Activated naive CD4-positive, alpha-beta T cell treated with anti-CD3 and anti-CD28 coated beads, Interleukin-2, amount 50 U/mL, for 72 hours (primary cell): ENCODE measurements around the gene TARBP2. TPM values are rescaled to one million over a fixed set of nuclear protein-coding genes. Genes with fewer than 3 reads are reported as not detected.

Experiments
- ATAC-seq, 2 donors: fragments of 150-1000 bp; cut with Tn5 transposase; 2 replicates each; pipeline ENCODE4 v1.10.0; 2021; ENCODE audit warnings: mild to moderate bottlenecking in 2 of 2, moderate library complexity in 2 of 2
- DNase-seq, 2 donors: peaks; one replicate each; pipeline ENCODE4 v3.0.0; 2021 to 2022; ENCODE audit warnings: low spot score in 2 of 2
- H3K27ac Mint-ChIP-seq, 2 donors: one replicate each; pipeline ENCODE4 v1.8.0; 2022; ENCODE audit warnings: mild to moderate bottlenecking in 2 of 2, mixed read lengths in 2 of 2
- H3K36me3 Mint-ChIP-seq, 2 donors: one replicate each; pipeline ENCODE4 v1.8.0; 2022; ENCODE audit warnings: mixed read lengths in 2 of 2
- H3K9me3 Mint-ChIP-seq, 2 donors: one replicate each; pipeline ENCODE4 v1.8.0; 2022; ENCODE audit warnings: mixed read lengths in 2 of 2
- total RNA-seq, 2 donors: library from RNA; stranded (reverse); gene quantifications; one replicate each; pipeline ENCODE4 v1.2.3, GENCODE V29; 2022

Gene TARBP2, protein sequence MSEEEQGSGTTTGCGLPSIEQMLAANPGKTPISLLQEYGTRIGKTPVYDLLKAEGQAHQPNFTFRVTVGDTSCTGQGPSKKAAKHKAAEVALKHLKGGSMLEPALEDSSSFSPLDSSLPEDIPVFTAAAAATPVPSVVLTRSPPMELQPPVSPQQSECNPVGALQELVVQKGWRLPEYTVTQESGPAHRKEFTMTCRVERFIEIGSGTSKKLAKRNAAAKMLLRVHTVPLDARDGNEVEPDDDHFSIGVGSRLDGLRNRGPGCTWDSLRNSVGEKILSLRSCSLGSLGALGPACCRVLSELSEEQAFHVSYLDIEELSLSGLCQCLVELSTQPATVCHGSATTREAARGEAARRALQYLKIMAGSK
- 10 to 100 TPM; 29.9 to 30.4 TPM for total RNA-seq

DNA sequence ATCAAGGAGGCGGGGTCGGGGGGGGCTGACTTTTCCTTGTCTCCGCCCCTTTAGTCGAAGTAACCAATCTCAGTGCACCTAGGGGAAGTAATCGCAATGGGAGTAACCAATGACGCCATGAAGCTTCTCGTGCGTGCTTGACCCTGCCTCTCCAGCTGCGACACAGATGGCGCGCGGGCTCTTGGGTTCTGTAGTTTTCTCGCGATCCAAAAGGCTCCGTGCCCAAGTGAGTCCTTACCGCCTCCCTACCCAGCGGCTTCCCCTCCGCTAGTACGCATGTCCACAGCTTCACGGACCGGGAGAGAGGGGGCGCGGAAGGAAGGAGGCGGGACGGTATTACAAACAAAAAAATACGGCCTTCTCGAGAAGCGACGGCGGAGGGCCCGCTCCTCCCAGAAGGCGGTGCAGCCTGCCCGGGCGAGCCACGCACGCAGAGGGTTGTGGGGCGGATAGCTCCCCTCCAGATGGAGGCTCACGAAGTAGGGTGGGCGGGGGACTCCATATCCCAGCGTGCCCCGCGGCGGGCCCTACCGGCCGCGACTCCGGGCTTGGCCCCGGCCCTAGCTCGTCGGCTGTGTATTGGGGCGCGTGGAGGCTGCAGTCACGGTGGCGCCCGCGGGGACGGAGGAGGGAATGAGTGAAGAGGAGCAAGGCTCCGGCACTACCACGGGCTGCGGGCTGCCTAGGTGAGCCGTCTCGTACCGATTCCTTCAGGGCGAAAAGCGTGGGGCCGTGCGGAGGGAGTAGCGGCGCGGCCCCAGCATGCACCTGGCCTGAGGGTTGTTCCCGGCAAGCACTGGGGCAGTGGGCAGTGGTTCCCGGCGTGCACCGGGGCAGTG, at the start of gene TARBP2:
TSS of gene TARBP2 (plus strand) at position 508 of the 839 bp plus-strand sequence. CDS start at position 634, 126 bp downstream.
- DNase-seq (peak; percentile 89 to 97), ATAC-seq (peak; percentile 84 to 88)
- Mint-ChIP-seq H3K9me3 (no peaks in the 10 kb centered on the region), H3K36me3 (no peaks in the 10 kb centered on the region), H3K27ac (peak within 1 kb of the TSS; percentile 92 to 97)

DNA sequence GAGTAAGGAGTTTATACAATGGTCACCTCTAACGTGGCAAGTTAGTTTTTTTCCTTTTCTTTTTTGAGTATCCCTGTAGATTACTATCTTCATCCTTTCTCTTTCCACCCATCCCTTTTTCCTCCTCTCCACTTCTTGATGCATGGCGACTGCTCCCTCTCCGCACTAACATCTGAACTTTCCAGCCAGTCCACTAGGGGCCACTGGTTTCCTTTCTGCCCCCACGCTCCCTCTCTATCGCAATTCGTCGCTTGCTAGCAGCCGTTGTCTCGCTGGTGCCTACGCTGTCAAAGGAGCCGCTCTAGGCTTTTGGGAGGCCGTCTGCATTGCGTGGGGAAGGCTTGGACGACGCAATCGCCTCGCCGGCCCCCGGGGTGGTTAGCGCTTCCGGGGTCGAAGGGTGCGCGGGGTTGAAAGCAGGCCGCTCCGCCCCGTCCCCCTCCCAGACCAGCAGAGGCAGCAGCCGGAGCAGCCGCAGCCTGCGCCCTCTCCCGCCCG, 49.4 kb upstream of the TARBP2 start, which contains the start of gene PCBP2:
TSS of gene PCBP2 (plus strand) at position 442 of the 498 bp plus-strand sequence. CDS start 2,699 bp downstream, outside the sequence.
- peak within 1 kb of the TSS; percentile 94 to 98 for H3K27ac Mint-ChIP-seq
- peak; percentile 96 to 98 for ATAC-seq
- DNase-seq: peak; percentile 94 to 96
- no peaks in the 10 kb centered on the region for H3K9me3 Mint-ChIP-seq
- H3K36me3 Mint-ChIP-seq: peaks cover 32 to 52% of the 10 kb centered on the region in 2 donors

DNA sequence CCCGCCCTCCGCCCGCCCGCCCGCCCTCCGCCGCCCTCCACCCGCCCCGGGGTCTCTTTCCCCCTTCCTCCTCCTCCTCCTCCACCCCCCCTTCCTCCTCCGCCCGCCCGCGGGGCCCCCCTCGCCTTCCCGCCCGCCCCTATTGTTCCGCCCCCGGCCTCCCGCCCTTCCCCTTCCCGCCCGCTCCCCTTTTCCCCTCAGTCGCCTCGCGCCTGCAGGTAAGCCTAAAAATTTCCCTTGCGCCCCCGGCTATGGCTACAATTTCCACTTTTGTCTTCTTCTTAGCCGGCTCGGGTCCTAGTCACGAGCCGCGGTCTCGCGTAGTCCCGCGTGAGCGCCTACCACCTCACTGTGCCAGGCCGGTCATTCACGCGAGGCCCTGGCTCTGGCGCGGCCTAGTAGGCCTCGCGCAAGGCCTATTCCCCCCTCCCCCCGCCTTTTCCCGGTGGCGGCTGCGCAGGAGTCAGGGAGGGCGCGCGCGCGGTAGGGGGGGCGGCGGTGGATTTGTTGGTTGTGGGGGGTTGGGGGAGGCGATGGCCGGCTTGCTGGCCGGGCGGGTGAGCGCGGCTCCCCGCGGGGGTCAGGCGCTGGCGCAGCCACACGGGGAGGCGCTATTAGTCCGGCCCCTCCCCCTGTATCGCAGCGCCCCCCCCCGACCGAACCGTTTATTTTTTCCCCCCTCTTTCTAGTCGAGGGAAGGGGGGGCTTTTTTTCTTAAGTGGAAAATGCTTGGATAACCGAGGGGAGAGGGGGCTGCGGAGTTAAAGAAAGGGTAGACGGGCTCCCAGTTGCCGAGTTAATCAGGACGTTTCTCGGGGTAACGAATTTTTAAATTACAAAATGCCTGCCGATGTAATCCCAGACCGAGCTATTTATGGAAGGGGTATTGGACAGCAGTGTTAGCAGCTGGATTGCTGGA, 48.7 kb upstream of the TARBP2 start:
- Mint-ChIP-seq H3K9me3 (no peaks in the 10 kb centered on the region), H3K36me3 (peaks cover 32 to 54% of the 10 kb centered on the region in 2 donors), H3K27ac (peak overlapping the region; percentile 94 to 98)
- peak; percentile 29 to 48 for ATAC-seq
- peak; percentile 69 to 76 for DNase-seq

DNA sequence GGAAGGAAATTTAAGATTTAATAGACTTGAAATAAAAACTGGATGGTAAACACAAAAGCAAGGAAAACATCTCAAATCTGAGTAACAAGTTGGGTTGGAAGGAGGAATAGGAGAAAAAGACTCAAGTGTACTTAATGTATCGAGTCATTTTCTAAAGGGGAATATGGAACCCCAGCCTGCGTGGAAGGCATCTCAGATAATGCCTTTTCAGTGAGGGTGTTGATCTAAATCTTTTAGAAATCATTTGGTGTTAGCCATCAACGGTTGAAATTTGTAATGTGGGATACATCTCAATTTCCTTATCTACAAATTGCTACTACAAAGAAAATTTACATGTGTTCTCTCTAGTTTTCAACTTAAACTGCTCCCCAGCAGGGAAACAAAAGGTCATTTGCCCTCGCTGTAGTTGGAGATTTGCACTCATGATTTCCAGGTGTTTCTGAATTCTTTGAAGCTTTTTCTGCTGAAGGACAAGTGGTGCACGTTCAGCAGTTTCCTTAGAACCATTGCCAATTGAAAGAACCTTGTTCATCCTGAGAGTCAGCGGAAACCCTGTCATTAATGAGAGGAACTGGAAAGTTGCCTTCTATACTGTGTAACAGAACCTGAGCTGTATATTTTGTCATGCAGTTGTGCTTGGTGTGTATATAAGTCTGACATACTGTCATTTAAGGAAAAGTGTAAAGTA, 47.0 kb upstream of the TARBP2 start:
- Mint-ChIP-seq H3K9me3 (no peaks in the 10 kb centered on the region), H3K27ac (peak overlapping the region; percentile 94 to 98), H3K36me3 (peaks cover 32 to 53% of the 10 kb centered on the region in 2 donors)
- ATAC-seq (no peak), DNase-seq (no peak)

DNA sequence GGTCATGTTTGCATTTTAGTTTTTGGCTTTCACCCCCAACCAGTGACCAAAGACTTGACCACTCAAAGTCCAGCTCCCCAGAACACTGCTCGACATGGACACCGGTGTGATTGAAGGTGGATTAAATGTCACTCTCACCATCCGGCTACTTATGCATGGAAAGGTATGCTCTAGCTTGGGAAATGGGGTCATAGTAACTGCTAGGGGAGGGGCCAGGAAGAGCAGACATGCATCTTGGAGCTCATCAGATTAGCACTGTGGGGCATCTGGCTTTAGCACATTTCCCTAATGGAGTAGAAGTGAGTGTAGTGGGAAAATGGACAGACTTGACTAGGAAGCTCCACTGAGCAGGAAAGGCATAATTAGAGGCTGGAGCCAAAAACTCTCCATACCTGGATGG, 46.4 kb upstream of the TARBP2 start:
- Mint-ChIP-seq H3K9me3 (no peaks in the 10 kb centered on the region), H3K27ac (peak overlapping the region; percentile 94 to 98), H3K36me3 (peaks cover 33 to 59% of the 10 kb centered on the region in 2 donors)
- no peak for ATAC-seq
- no peak for DNase-seq

DNA sequence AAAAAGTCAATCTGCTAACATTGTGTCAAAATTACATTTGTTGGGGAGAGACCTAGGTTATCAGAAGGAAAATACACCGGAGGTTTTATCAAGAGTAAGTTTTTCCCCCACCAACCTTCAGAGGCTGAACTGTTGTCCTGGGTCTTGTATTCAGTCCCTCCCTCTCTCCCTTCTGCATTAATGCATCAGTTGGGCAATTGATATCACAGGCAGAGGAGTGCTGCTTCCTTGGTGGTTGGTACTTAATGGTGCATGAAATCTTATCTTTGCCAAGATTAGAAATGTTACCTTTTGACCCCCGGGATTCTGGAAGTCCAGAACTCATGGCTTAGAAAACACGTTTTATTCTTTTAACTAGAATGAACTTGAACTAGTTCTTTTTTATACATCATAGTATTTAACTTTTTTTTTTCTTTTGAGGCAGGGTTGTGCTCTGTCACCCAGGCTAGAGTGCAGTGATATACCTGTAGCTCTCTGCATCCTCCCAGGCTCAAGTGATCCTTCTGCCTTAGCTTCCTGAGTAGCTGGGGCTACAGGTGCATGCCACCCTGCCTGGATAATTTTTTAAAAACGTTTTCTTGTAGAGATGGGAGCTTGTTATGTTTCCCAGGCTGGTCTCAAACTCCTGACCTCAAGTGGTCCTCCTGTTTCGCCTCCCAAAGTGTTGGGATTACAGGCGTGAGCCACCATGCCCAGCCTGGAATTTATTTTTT, 44.3 kb upstream of the TARBP2 start:
- no peak for ATAC-seq
- Mint-ChIP-seq H3K36me3 (peaks cover 44 to 76% of the 10 kb centered on the region in 2 donors), H3K9me3 (no peaks in the 10 kb centered on the region), H3K27ac (peak overlapping the region in 1 of 2 donors; percentile 87)
- DNase-seq: no peak

DNA sequence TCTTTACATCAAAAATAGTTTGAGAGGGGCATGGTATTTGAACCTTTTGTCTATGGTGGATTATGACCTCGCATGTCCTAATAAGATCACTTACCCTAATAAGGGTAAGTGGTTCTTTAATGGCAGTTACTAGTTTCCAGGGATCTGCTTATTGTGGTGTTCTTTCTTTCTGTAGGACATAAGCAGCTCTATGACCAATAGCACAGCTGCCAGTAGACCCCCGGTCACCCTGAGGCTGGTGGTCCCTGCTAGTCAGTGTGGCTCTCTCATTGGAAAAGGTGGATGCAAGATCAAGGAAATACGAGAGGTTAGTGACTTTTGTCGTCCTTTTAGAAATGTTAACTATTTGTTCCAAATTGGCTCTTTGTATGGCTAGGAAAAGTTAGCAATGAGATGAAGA, 42.0 kb upstream of the TARBP2 start:
- H3K27ac Mint-ChIP-seq: peak overlapping the region in 1 of 2 donors; percentile 97
- H3K9me3 Mint-ChIP-seq: no peaks in the 10 kb centered on the region
- ATAC-seq (no peak), DNase-seq (no peak)
- H3K36me3 Mint-ChIP-seq: peaks cover 44 to 77% of the 10 kb centered on the region in 2 donors

DNA sequence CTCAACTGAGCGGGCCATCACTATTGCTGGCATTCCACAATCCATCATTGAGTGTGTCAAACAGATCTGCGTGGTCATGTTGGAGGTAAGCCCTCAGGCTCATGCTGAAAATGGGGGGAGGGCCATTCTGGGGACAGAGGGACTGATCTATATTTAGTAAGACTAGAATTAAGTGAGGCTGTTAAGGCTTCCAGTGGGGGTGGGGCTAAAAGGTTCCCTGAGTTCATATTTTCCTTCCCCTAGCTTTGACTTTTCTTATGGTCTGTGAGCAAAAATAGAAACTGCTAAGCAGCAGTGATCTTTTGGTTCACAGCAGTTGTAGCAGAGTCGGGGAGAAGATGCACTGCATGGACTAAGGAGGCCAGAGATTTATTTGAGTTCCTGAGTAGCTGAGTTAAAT, 40.0 kb upstream of the TARBP2 start:
- ATAC-seq: no peak
- DNase-seq: no peak
- H3K36me3 Mint-ChIP-seq: peaks cover 34 to 62% of the 10 kb centered on the region in 2 donors
- H3K27ac Mint-ChIP-seq: peak overlapping the region in 1 of 2 donors; percentile 88
- H3K9me3 Mint-ChIP-seq: no peaks in the 10 kb centered on the region

DNA sequence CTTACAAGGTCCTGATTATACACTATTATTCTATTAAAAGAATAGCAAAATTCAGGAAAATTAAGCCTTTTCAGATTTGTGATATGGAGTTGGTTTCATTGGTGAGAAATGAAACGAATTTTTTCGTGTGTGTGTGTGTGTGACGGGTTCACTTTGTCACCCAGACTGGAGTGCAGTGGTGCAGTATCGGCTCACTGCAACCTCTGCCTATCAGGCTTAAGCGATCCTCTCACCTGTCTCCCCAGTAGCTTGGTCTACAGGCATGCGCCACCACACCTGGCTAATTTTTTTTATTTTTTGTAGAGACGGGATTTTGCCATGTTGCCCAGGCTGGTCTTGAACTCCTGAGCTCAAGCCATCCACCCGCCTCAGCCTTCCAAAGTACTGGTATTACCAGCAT, 39.5 kb upstream of the TARBP2 start:
- H3K27ac Mint-ChIP-seq: peak overlapping the region in 1 of 2 donors; percentile 23
- ATAC-seq: no peak
- no peaks in the 10 kb centered on the region for H3K9me3 Mint-ChIP-seq
- peaks cover 35 to 64% of the 10 kb centered on the region in 2 donors for H3K36me3 Mint-ChIP-seq
- DNase-seq: no peak

DNA sequence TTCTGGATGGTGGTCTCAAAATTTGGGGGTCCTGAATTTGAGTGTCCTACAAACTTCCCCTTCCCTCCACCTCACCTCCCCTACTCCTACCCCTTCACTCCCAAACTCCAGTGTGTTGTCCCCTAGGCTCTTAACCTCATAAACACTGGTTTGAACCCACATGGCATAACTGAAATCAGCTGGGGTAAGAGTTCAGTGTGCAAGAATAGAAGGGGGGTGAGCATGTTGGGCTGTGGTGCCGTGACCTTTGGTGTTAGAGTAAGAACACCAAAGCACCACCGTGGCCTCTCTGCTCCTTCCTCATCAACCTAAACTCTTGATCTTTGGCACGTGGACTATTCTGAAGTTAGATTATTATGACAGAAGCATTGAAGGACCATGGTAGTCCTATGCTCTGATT, 38.1 kb upstream of the TARBP2 start:
- peaks cover 41 to 72% of the 10 kb centered on the region in 2 donors for H3K36me3 Mint-ChIP-seq
- H3K27ac Mint-ChIP-seq: no peak overlapping the region
- DNase-seq (no peak), ATAC-seq (peak in 1 of 2 donors; percentile 4)
- H3K9me3 Mint-ChIP-seq: no peaks in the 10 kb centered on the region

DNA sequence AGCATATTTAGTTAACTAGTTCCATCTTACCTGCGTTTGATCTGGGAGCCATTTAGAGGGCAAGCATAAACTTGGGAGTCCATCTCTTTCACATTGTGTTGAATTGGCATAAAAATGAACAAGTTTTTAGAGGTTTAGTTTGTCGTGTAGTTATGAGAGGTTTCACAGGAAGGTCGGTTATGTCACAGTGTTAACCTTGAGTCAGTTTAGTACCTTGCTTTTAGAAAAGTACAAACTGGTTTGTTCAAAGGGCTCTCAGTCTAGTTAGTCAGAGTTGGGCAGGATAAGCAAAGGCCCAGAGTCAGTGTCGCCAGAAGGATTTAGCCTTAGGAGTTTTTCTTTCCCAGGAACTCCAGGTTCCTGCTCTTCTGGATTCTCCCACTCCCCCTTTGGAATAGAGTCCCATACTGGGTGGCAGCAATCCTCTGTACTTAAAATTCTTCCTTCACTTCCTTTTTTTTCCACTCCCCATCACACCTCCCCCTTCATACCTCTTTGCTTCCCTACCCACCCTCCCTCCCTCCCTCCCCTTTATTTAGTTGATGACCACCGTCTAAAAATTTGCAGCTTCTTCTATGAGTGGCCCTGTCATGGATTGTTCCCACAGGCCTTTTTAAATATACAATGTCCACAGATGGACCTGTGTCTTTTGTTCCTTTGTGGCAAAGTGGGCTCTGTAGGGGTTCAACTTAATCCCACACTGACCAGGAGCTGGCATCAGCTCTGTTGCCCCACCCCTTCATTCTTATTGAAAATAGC, 37.1 kb upstream of the TARBP2 start:
- ATAC-seq (peak in 1 of 2 donors; percentile 25), DNase-seq (no peak)
- peak overlapping the region in 1 of 2 donors; percentile 73 for H3K27ac Mint-ChIP-seq
- peaks cover 41 to 72% of the 10 kb centered on the region in 2 donors for H3K36me3 Mint-ChIP-seq
- H3K9me3 Mint-ChIP-seq: no peaks in the 10 kb centered on the region

DNA sequence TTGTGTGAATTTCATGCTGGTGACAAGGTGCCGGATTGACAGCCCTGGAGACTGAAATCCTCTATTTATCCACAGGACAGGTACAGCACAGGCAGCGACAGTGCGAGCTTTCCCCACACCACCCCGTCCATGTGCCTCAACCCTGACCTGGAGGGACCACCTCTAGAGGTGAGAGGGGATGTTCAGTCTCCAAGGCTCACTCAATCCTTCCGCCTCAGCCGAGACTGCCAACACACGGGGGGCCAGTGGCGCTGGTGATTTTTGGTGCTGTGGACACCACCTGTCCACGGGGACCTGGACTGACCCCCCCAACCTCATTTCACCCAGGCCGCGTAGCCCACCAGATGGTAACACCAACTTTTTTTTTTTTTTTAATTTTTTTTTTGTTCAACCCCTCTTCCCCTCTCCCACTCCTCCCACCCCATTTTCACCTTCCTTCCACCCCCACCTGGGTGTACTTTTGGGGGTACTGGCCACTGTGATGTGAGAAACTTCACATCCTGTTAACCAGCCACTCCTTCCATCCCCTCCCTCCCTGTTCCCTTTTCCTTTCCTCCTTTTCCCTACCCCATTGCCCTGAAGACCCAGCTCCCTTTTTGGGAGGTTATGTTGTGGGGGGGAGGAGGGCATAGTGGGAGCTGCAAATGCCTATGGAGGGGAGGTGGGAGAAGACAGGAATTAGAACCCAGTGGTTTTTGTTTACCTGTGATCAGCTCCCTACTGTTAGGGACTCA, 36.2 kb upstream of the TARBP2 start:
- H3K36me3 Mint-ChIP-seq: peaks cover 38 to 64% of the 10 kb centered on the region in 2 donors
- ATAC-seq: peak in 1 of 2 donors; percentile 12
- peak overlapping the region in 1 of 2 donors; percentile 86 for H3K27ac Mint-ChIP-seq

DNA sequence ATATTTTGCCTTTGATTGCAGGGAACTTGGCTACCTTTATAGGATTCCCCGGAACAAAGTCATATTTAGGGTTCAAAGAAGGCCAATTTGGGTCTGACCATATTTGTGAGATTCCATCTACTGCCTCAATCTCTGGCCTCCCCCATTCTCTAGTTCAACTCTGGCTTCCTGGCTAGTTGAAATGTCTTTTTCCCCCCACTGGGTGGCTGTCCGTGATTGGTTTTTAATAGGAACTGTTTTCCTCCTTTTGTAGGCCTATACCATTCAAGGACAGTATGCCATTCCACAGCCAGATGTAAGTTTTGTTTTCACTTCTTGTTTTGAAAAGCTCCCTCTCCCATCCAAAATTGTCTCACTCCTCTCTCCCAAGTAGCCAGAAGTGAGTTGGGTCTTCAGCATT, 35.4 kb upstream of the TARBP2 start:
- peak overlapping the region in 1 of 2 donors; percentile 86 for H3K27ac Mint-ChIP-seq
- H3K9me3 Mint-ChIP-seq: no peaks in the 10 kb centered on the region
- ATAC-seq: no peak
- no peak for DNase-seq
- peaks cover 31 to 59% of the 10 kb centered on the region in 2 donors for H3K36me3 Mint-ChIP-seq

More for the DNA sequence above, 36.2 kb upstream of the TARBP2 start:
- H3K9me3 Mint-ChIP-seq: no peaks in the 10 kb centered on the region
- no peak for DNase-seq

DNA sequence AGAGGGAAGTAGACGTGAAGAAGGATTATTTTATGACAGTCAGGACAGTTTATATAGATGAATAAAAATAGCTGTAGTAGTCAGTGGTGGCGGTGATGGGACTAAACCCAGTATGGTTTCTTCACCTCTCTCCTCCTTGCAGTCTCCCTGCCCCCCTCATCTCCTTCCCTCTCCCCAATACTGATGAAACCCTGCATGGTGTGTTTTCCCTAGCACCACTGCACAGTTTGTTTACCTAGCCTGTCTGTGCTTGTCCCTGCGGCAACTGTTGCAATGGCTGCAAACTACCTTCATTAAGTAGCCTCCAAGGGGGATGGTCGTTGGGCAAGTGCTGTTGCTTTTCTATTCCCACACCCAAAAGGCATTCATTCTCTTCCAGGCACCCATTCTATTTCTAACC, 34.4 kb upstream of the TARBP2 start:
- Mint-ChIP-seq H3K27ac (peak overlapping the region in 1 of 2 donors; percentile 73), H3K9me3 (no peaks in the 10 kb centered on the region), H3K36me3 (peaks cover 30 to 56% of the 10 kb centered on the region in 2 donors)
- ATAC-seq: no peak
- DNase-seq: no peak
